NCI-H2107 treated with DMSO at 0.1 percent for 48 hours (cell line): Measurements from ENCODE around the gene NDUFC2.
"Not testable (repeated sequence)": the region's sequence is repeated elsewhere in the genome, so short reads cannot be mapped to it uniquely, and the experiment has no call there.

Experiments used
- DNase-seq: peaks from one replicate; lab custom pipeline; 2025; ENCODE audit not compliant: unreplicated experiment; lab: John Stamatoyannopoulos, UW

NDUFC2 gene

DNA sequence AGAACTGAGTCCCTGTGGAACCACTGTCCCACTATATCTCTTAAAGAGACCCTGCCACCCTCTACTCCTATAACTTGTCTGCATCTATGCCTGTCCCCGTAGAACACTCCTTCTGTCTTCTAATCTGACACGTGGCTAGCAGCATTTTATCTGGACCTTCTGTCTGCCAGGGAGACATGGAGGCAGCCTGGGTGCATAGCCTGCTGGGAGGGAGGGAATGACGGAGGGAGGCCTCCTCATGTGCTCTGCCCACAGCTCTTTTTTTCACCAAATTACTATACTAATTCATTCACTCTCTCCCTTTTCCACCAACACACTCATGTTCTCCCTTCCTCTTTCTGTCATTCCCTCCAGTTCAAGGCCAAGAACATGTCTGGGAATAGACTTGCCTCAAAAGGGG, 23.6 kb downstream of the NDUFC2 start:
- DNase-seq: no peak

DNA sequence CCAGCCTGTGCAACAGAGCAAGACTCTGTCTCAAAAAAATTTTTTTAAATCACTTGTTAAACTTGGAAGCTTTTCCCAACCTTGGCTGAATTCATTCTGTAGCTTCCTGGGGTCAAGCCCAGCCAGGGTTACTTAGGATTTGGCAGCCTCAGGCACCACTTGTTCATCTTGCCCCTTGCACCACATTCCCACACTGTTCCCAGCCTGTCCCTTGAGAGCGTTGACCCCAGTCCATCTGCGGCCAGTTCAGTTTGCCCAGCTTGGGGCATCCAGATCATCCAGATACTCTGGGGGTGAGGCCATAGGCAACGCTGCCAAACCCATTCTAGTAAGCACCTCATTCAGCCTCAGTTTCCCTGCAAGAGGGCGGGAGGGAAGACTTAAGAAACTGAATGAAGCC, 24.7 kb downstream of the NDUFC2 start:
- DNase-seq: no peak

DNA sequence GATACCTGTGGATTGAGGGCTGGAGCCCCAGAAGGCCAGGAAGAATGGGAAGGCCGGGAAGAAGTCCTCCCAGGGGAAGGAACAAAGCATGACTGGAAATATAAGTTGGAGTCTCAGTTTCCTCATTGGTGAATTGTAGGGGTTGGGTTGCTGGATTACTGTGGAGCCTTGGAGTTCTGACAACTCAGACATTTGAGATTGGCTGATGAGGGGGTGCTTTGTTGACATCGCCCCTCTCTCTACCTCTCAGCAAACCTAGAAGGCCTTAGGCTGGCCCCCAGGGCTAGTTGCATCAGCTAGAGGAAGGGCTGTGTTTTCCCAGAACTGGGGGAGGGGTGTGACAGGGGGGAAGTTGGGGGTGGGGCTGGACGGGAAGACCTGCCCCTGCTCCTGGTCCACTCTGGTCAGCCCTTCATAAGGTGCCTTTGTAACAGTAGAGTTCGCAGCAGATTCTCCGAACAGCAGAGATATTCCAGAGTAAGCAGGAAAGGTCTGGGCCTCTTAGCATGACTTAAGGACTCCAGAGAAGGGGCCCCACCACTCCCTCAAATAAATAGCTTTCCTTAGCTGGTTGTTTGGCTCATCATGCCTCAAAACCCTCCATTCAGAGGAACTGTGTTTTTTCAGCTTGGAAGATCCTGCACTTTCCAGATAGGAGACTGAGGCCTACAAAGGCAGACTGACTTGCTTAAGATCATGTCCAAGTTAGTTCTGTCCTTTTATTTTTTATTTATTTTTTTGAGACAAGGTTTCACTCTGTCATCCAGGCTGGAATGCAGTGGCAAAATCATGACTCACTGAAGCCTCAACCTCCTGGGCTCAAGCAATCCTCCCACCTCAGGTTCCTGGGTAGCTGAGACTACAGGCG, 28.5 kb downstream of the NDUFC2 start:
- no peak for DNase-seq

DNA sequence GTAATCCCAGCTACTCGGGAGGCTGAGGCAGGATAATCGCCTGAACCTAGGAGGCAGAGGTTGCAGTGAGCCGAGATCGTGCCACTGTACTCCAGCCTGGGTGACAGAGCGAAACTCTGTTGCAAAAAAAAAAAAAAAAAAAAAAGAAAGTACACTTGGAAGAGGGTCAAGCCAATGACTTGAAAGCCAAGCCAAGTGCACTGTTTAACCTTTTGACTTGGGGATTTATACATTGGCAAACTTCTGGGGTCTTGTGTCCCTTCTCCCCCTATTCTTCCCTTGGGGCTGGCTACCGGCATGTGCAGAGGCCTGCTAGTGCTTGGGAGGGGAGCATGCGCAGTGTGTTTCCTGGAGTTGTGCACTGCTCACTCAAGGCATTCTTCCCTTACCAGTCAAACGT, 30.3 kb downstream of the NDUFC2 start:
- no peak for DNase-seq

DNA sequence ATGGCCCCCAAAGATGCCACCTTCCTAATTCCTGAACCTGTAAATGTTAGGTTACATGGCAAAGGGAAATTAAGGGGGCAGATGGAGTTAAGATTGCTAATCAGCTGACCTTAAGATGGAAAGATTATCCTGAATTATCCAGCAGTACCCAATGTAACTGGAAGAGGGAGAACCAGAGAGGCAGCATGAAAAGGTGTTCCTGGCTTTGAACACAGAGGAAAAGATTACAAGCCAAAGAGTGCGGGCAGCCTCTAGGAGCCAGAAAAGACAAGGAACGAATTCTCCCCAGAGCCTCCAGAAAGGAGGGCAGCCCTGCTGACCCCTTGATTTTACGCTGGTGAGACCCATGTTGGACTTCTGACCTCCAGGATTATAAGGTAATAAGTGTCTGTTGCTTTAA, 31.1 kb downstream of the NDUFC2 start:
- DNase-seq: no peak

DNA sequence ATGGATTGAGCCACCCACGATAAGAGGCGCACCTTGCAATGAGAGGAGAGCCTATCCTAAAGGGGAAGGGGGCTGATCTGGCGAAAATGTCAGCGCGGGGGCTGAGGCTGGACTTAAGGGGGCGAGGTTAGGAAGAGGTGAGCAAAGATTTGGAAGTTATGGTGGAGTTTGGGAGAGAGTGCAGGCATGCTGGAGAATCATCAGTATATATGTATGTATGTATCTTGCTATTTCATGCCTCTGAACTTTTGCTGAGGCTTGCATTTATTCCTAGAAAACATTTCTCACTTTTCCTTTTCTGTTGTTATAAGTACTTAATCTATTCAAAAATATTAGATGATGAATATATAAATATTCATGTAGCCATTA, 33.2 kb downstream of the NDUFC2 start:
- DNase-seq: no peak

DNA sequence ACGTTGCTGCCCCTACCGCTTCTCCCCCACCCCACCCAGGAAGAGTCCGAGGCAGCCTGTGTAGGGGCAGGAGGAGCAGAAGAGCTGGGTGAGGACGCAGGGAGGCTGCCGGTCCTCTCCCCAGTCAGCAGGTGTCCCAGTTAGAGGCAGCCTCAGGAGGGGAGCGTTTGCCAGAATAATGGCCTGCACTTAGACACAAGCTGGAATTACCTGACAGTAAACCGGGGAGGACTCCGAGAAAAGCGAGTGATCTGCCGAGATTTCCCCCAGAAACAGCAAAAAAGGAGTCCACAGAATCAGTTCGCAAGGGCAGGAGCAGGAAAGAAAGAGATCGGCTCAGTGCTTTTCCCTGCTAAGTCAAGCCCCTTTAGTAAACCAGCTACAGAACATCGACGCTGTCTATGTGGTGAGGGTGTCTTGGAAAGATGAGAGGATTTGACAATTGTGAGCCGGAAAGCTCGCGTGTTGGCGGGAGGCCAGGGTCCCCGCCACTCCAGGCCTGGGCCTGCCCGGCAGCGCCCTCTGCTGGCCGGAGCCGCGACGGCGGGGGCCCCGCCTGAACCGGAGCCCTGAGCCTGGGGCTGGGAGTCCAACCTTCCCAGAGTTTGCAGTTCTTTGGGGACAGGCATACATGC, 33.7 kb downstream of the NDUFC2 start:
- DNase-seq: peak; percentile 66

DNA sequence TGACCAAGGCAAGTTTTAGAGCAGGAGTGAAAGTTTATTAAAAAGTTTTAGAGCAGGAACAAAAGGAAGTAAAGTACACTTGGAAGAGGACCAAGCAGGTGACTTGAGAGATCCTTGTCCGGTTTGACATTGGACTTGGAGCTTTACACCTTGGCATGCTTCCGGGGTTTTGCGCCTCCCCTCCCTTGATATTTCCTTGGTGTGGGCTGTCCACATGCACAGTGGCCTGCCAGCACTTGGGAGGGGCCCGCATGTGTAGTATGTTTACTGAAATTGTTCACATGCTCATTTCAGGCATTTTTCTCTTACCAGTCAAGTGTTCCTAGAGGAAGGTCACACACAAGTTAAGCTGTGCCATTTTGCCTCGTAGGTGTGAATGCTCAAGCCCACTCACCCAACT, 35.0 kb downstream of the NDUFC2 start:
- DNase-seq: no peak

DNA sequence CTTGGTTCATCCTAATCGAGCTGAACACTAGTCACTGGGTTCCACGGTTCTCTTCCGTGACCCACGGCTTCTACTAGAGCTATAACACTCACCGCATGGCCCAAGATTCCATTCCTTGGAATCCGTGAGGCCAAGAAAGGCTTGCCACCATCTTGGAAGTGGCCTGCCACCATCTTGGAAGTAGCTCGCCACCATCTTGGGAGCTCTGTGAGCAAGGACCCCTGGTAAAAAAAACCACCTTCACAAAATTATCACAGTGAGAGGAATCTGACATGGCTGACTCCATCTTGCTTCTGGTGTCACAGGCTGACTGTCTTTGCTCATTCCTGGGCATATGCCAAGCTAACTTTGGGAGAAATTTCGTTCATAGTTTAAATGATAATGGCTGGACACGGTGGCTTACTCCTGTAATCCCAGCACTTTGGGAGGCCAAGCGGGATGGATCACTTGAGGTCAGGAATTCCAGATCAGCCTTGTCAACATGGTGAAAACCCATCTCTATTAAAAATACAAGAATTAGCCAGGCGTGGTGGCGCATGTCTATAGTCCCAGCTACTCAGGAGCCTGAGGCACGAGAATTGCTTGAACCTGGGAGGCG, 37.7 kb downstream of the NDUFC2 start:
- no peak for DNase-seq

DNA sequence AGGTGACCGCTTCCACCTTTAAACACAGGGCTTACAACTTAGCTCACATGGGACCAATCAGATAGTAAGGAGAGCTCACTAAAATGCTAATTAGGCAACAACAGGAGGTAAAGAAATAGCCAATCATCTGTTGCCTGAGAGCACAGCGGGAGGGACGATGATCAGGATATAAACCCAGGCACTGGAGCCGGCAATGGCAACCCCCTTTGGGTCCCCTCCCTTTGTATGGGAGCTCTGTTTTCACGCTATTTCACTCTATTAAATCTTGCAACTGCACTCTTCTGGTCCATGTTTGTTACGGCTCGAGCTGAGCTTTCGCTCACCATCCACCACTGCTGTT, 38.3 kb downstream of the NDUFC2 start:
- DNase-seq: not testable (repeated sequence)

DNA sequence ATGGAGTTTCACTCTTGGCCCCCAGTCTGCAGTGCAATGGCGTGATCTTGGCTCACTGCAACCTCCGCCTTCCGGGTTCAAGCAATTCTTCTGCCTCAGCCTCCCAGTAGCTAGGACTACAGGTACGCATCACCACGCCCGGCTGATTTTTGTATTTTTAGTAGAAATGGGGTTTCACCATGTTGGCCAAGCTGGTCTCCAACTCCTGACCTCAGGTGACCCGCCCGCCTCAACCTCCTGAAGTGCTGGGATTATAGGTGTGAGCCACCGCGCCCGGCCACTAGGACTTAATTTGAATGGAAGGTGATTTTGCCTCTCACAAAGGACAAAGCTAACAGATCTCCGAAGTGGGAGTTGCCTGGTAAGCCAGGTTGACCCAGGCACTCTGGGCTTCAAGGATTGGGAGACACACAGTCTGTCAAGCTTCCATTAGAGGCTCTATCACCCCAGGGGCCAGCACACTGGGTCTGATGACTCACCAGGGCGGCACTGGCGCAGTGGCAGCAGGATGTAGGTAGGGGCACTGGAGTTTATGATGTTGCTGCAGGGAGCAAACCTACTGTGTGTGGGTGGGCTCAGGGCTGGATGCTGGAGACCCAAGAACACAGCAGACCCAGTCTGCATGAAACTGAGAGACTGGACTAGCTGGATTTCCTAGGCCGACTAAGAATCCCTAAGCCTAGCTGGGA, 38.8 kb downstream of the NDUFC2 start:
- no peak for DNase-seq

DNA sequence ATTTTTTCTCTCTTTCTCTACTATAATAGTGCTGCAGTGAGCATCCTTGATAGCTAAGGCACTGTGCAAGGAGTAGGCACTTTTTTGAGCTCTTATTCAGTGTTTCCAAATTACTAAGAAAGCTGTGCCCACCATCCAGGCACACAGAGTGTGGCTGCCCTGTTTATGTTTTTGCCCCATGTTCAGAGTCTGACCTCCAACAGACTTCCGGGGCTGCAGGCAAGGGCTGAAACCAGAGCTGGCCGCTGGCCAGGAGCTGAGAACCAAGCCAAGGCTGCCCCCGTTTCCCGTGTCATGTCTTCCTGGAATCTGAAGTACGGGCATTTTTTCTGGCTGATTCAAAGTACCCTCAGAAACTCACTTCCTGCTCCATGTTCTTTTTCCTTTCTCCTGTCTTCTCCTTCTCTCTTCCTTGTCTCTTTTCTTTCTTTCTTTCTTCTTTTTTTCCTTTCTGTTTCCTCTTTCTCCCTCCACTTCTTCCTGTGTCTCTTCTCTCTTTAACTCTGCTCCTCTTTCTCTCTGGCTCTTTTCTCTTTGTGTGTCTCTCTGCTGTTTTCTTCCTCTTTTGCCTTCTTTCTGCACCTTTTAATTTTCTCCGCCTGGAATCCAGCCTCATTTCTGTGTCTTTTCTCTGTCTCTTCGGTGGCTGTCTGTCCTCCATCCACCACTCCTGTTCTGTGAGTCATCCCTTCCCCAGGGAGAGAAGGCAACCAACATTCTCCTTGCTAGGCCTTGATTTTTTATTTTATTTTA, 39.6 kb downstream of the NDUFC2 start:
- peak; percentile 15 for DNase-seq

DNA sequence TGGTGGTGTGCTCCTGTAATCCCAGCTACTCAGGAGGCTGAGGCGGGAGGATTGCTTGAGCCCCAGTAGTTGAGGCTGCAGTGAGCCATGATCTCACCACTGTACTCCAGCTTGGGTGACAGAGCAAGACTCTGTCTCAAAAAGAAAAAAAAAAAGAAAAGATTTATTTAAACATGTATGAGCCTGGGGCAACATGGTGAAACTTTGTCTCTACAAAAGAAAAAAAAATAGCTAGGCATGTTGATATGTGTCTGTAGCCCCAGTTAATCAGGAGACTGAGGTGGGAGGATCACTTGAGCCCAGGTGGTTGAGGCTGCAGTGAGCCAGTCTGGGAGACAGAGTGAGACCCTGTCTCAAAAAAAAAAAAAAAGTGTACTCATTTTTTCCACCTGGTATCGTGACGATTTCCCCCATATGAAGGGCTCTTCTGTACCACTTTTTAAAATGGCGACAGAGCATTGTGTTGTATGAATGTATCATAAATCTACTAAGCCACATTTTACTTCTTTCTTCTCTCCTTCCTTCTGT, 40.2 kb downstream of the NDUFC2 start:
- no peak for DNase-seq

DNA sequence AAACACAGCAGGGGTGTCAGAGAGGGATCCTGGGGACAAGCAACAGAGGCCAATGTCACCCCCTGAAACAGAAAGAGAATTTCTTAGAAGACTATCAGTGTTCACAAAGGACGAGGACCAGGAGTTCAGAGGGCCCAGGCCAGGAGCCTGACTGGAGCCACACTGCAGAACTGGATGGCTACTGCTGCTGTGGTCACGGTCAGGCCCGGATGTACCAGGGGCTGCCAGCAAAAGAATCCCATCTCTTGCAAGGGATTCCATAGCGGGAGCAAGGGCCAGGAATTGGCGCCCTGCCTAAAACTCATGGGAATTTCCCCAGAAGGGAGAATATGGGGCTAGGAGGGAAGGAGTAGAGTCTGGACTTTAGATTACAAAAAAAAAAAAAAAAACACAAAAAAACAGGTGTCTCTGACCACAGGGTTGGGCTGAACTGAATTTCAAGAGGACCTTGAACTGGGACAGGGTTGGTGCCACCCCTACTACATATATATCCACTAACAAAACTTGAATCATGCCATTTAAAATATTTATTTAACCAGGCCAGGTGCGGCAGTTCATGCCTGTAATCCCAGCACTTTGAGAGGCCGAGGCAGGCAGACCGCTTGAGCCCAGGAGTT, 40.9 kb downstream of the NDUFC2 start:
- no peak for DNase-seq

DNA sequence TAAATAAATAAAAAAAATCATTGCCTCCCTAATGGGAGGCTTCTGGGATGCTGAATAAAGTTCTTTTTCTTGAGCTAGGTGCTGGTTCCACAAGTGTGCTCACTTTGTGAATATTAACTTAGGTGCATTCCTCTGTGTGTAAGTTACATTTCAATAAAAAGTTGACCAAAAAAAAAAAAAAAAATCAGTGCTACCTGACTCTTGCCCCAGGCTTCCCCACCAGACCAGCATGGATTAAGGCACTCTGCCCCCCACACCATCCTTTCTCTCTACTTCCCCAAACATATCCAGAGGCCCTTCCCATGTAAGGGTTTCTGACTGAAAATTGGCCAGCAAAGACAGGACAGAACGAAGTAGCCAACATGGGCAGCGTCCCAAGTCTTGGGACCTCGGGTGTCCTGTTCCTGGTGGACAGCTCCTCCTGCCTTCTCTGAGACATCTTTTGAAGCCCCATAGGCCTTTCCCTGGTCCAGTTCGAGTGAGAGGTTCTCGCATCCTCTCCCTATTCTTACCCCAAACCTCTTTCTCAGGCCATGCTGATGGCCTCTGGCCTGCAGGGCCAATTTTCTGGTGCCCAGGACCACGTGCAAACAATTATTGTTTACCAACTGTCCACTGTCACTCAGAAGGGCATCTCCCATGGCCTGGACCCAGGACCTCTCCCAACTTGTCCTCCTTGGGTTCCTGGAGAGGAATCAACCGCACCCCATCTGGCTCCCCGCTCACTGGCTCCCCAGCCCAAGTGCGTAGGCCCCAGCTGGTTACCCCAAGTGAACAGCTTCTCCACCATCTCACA, 41.6 kb downstream of the NDUFC2 start:
- no peak for DNase-seq

DNA sequence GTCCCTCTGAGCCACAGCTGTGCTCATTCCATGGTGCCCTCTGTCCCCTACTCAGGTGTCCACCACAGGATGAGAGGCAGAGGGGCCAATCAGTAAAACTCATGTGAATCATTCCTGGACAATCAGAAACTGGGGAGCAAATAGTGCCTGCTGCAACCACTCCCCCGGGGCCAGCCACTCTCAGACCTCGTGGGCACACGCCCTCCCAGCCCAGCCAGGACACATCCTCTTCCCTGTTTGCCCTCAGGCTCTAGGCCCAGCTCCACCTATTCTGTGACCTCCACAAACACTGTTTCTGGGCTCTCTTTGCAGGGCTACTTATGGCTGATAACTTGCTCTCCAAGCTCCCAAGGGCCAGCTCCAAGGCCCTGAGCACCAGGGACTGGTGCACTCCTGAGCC, 42.6 kb downstream of the NDUFC2 start:
- no peak for DNase-seq

DNA sequence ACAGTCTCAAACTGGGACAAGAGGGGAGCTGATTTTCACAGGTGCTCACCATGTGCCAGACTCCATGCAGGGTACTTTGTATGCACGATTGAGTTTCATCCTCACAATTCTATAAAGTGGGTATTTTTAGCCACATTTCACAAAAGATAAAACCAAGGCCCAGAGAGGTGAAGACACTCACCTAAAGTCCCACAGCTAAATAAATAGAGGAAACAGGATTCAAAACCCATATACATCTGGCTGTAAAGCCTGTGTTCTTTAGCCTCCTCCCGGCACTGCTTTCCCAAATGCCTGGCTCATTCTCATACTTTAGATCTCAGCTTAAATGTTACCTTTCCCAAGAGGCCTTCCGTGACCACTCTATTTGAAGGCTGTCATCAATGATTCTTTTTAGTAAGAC, 43.3 kb downstream of the NDUFC2 start:
- DNase-seq: no peak

DNA sequence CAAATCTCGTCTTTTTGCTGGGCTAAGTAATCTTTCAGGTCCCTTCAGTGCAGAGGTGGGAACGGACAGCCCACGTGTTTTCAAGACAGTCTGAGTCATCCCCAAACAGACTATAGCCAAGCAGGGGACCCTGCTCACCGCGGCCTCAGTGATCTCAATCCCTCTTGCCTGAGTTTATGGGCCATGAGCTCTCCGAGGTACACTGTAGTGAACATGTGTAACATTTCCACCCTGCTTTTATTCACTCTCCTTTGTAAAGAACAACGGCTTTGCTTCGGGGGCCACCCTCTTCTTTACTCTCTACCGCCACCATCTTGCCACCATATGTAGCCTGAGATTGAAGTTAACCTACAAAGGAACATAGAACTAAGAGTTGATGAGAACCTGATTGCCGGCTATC, 45.0 kb downstream of the NDUFC2 start:
- no peak for DNase-seq

DNA sequence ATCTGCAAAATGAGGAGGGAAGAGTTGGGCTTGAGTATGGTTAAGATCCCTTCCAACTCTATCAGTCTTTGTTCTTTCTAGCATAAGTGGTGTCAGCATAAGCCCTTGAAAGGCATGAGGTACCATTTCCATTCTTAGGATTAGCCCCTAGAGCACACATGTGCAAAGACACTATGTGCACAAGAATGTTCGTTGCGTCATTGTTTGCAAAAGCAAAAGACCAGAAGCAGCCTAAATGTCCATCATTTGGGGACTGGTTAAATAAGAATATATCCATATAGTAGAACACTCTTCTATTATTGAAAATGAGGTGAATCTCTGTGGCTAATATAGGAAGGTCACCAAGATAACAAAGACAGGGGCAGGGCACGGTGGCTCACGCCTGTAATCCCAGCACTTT, 46.6 kb downstream of the NDUFC2 start:
- no peak for DNase-seq

DNA sequence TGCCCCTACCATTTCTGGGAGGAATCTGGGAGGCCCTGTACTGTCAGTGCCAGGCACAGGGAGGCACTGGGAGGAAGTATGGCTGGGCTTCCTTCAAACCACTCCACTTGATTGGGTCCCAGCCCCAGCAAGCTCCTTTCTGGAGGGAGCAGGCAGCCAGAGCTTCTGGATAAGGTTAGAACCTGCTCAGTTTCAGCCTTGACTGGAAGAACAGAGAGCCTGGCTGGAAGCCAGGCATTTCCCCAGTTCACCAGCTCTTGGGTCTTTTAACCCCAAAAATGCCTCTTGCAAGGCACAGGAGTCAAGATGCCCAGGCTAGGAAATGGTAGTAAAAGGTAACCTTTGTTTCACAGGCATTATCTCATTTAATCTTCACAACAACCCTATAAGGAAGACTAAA, 47.6 kb downstream of the NDUFC2 start:
- DNase-seq: peak; percentile 12
